SH-SY5Y (cell line): Measurements from ENCODE around the gene SHANK1.

Experiments used
- GATA2 ChIP-seq: IDR thresholded peaks from 2 replicates; pipeline ENCODE4 v1.6.1; 2011; ENCODE audit warnings: mild to moderate bottlenecking, low read depth, low read length
- GATA3 ChIP-seq: IDR thresholded peaks from 2 replicates; pipeline ENCODE4 v1.6.1; 2011; ENCODE audit warnings: low read depth, mild to moderate bottlenecking, low read length, moderate library complexity

DNA sequence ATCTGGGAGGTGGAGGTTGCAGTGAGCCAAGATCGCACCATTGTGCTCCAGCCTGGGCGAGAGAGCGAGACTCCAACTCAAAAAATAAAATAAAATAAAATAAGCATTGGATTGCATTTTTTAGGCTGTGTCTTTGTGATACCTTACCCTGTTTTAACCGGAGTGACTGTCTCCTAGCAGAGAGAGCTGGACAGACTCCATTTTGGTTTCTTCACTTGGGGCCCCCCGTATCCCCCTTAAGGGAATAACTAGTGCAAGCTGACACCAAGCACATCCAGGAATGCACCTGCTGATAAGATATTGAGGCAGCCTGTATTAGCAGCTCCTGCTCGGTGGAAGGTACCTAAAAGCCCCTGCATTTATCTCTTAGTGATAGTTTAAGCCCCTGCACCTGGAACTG is 29.9 kb upstream of the SHANK1 start:
- no peak for TF ChIP-seq GATA2
- no peak for TF ChIP-seq GATA3
